Measurements from ENCODE around the gene GMFB. TPM values are rescaled to one million over a fixed set of nuclear protein-coding genes. Genes with fewer than 3 reads are reported as not detected.

Gene GMFB
- polyA plus RNA-seq, 1 donor from 2014 or later, result 208 TPM

DNA sequence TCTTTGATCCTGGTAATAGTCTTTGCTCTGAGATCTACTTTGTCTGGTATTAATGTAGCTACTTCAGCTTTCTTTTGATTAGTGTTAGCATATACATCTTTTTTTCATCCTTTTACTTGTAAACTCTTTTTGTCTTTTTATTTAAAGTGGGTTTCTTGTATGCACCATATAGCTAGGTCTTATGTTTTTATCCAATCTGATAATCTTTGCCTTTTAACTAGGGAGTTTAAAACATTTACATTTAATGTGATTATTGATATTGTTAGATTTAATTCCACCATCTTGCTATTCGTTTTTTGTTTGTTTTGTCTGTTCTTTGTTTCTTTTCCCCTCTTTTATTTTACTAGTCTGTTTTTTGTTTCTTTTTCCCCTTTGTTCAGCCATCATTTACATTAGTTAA is 26.9 kb upstream of the GMFB start:
- Histone ChIP-seq H2AFZ (ENCODE audit: low read depth, low read length) (no peak overlapping the region), H3K9me2 (ENCODE audit: insufficient read depth, low read length) (no peaks in the 10 kb centered on the region), H4K20me1 (ENCODE audit: insufficient read depth) (no peaks in the 10 kb centered on the region), H3K4me2 (ENCODE audit: low read length) (no peak overlapping the region), H3K9me3 (ENCODE audit: low read length) (no peaks in the 10 kb centered on the region), H3K36me3 (ENCODE audit: insufficient read depth, low read length) (peaks cover 10% of the 10 kb centered on the region), H3K27ac (ENCODE audit: low read length) (no peak overlapping the region), H3K9ac (ENCODE audit: low read length) (no peak overlapping the region), H3F3A (ENCODE audit: insufficient read depth, low read length, poor library complexity, severe bottlenecking) (no peaks in the 10 kb centered on the region), H3K79me2 (replicated peaks; ENCODE audit: insufficient read depth, low read length) (peaks cover 42% of the 10 kb centered on the region), H3K4me3 (ENCODE audit: low read length) (no peak overlapping the region), H3K27me3 (ENCODE audit: insufficient read depth, low read depth, low read length) (no peaks in the 10 kb centered on the region)
- TF ChIP-seq TAF1 (IDR thresholded peaks at IDR 0.05; ENCODE audit: low read depth) (no peak), MXI1 (conservative IDR thresholded peaks at IDR 0.05; ENCODE audit: poor library complexity, severe bottlenecking) (no peak), POLR2AphosphoS5 (IDR thresholded peaks at IDR 0.05) (no peak), SMC3 (conservative IDR thresholded peaks at IDR 0.05; ENCODE audit: poor library complexity) (no peak), EP300 (conservative IDR thresholded peaks at IDR 0.05; ENCODE audit: poor library complexity, severe bottlenecking) (no peak), REST (IDR thresholded peaks at IDR 0.05; ENCODE audit: borderline replicate concordance) (no peak), EZH2 (IDR thresholded peaks at IDR 0.05; ENCODE audit: borderline replicate concordance, insufficient read depth, low read length, poor library complexity, severe bottlenecking) (no peak), RAD21 (conservative IDR thresholded peaks at IDR 0.05) (no peak)

GRCh38 chr14:54512393-54512792 is 23.6 kb upstream of the GMFB start:
- no peaks in the 10 kb centered on the region for H3K27me3 ChIP-seq (ENCODE audit: insufficient read depth, low read depth, low read length)
- H2AFZ ChIP-seq (ENCODE audit: low read depth, low read length), result no peak overlapping the region
- H3K9me2 ChIP-seq (ENCODE audit: insufficient read depth, low read length), result no peaks in the 10 kb centered on the region
- no peak overlapping the region for H3K27ac ChIP-seq (ENCODE audit: low read length)
- H4K20me1 ChIP-seq (ENCODE audit: insufficient read depth), result no peaks in the 10 kb centered on the region
- H3K4me3 ChIP-seq (ENCODE audit: low read length), result no peak overlapping the region
- TF ChIP-seq POLR2AphosphoS5 (IDR thresholded peaks at IDR 0.05), result no peak
- no peak for TF ChIP-seq MXI1 (conservative IDR thresholded peaks at IDR 0.05; ENCODE audit: poor library complexity, severe bottlenecking)
- no peak for TF ChIP-seq CTCF (IDR thresholded peaks at IDR 0.05; ENCODE audit: poor library complexity, severe bottlenecking)
- no peak for TF ChIP-seq EP300 (conservative IDR thresholded peaks at IDR 0.05; ENCODE audit: poor library complexity, severe bottlenecking)
- TF ChIP-seq REST (IDR thresholded peaks at IDR 0.05; ENCODE audit: borderline replicate concordance), result no peak
- TF ChIP-seq EZH2 (IDR thresholded peaks at IDR 0.05; ENCODE audit: borderline replicate concordance, insufficient read depth, low read length, poor library complexity, severe bottlenecking), result no peak
- no peak for TF ChIP-seq SMC3 (conservative IDR thresholded peaks at IDR 0.05; ENCODE audit: poor library complexity)
- TF ChIP-seq RAD21 (conservative IDR thresholded peaks at IDR 0.05), result no peak
- no peak for TF ChIP-seq TAF1 (IDR thresholded peaks at IDR 0.05; ENCODE audit: low read depth)
- H3K36me3 ChIP-seq (ENCODE audit: insufficient read depth, low read length), result peaks cover 10% of the 10 kb centered on the region
- H3F3A ChIP-seq (ENCODE audit: insufficient read depth, low read length, poor library complexity, severe bottlenecking), result no peaks in the 10 kb centered on the region
- no peak overlapping the region for H3K9ac ChIP-seq (ENCODE audit: low read length)
- H3K79me2 ChIP-seq (replicated peaks; ENCODE audit: insufficient read depth, low read length), result peaks cover 42% of the 10 kb centered on the region
- no peak overlapping the region for H3K4me2 ChIP-seq (ENCODE audit: low read length)
- H3K9me3 ChIP-seq (ENCODE audit: low read length), result no peaks in the 10 kb centered on the region

Measured in neural cell (in vitro differentiated cells).